SK-MEL-5 (cell line): ENCODE measurements around the gene TPBG. TPM values are rescaled to one million over a fixed set of nuclear protein-coding genes. Genes with fewer than 3 reads are reported as not detected.

ENCODE experiments used
- DNase-seq: peaks from one replicate; pipeline ENCODE4 v3.0.0-alpha.2; 2016; ENCODE audit warnings: low read depth, low spot score
- in situ Hi-C: cut with HindIII; loops from 2 replicates; pipeline ENCODE4 v1.10.0; 2016; ENCODE audit warnings: low sequenced_read_pairs, high pct_unique_total_duplicates, low pct_unique_long_range_greater_than_20kb
- polyA plus RNA-seq, 2 experiments: library from polyadenylated mRNA; depleted of rRNA; stranded (reverse); fragments of >200 nt; gene quantifications; 2 replicates each; pipeline ENCODE4 v1.2.3, GENCODE V29; 2015
- total RNA-seq: library from RNA; depleted of rRNA; stranded (reverse); fragments of >200 nt; shearing (Covaris generic); gene quantifications from 2 replicates; pipeline ENCODE4 v1.2.3, GENCODE V29; 2014; rRNA removed

Gene TPBG
- 5.8 and 7.8 TPM in 2 replicates for total RNA-seq
- 17.6 and 18.3 TPM in 2 replicates for polyA plus RNA-seq (2015; cell fraction: cytosol; rRNA removed)
- polyA plus RNA-seq (2015; cell fraction: nucleus; rRNA removed), result 28.6 and 30.5 TPM in 2 replicates

GRCh38 chr6:82363428-82364086 is at the start of gene TPBG:
TSS of gene TPBG (plus strand) at chr6:82363817. CDS start at chr6:82364962, 1,145 bp downstream.
- in situ Hi-C loops, result no loop called here

GRCh38 chr6:82322386-82322785 is 41.2 kb upstream of the TPBG start:
- in situ Hi-C loops, result no loop called here
- no peak for DNase-seq

More at GRCh38 chr6:82363428-82364086, at the start of gene TPBG:
- peak; percentile 49 for DNase-seq

- no peak for DNase-seq
- in situ Hi-C loops, result no loop called here
Measured at GRCh38 chr6:82329766-82330165, 33.9 kb upstream of the TPBG start.

- in situ Hi-C loops, result no loop called here
- peak; percentile 28 for DNase-seq
Measured at GRCh38 chr6:82330171-82330804, 33.3 kb upstream of the TPBG start.

- peak; percentile 73 for DNase-seq
- in situ Hi-C loops, result no loop called here
Measured at GRCh38 chr6:82331031-82331773, 32.4 kb upstream of the TPBG start.

- in situ Hi-C loops, result no loop called here
- DNase-seq, result no peak
Measured at GRCh38 chr6:82333781-82334180, 29.8 kb upstream of the TPBG start.

GRCh38 chr6:82337688-82338257 is 25.8 kb upstream of the TPBG start:
- in situ Hi-C loops, result no loop called here
- DNase-seq, result no peak

- peak; percentile 82 for DNase-seq
- in situ Hi-C loops, result no loop called here
Measured at GRCh38 chr6:82348130-82348529, 15.5 kb upstream of the TPBG start.

- DNase-seq, result peak; percentile 42
- in situ Hi-C loops, result no loop called here
Measured at GRCh38 chr6:82353848-82354247, 9.8 kb upstream of the TPBG start.

GRCh38 chr6:82360552-82360951 is 3.1 kb upstream of the TPBG start:
- in situ Hi-C loops, result no loop called here
- DNase-seq, result no peak

GRCh38 chr6:82361631-82362030 is 2.0 kb upstream of the TPBG start:
- in situ Hi-C loops, result no loop called here
- DNase-seq, result no peak

- DNase-seq, result no peak
- in situ Hi-C loops, result no loop called here
Measured at GRCh38 chr6:82362144-82362543, 1.5 kb upstream of the TPBG start.

GRCh38 chr6:82362878-82363427 is 664 bp upstream of the TPBG start:
- DNase-seq, result no peak
- in situ Hi-C loops, result no loop called here

- DNase-seq, result peak; percentile 51
- in situ Hi-C loops, result no loop called here
Measured at GRCh38 chr6:82364087-82365015, 734 bp downstream of the TPBG start.

- in situ Hi-C loops, result no loop called here
- DNase-seq, result no peak
Measured at GRCh38 chr6:82365016-82365795, 1.6 kb downstream of the TPBG start.

- DNase-seq, result no peak
- in situ Hi-C loops, result no loop called here
Measured at GRCh38 chr6:82367704-82368103, 4.1 kb downstream of the TPBG start.
